HG03280 (cell line): ENCODE measurements around the gene ANGPTL4.
"Not testable (repeated sequence)": the region's sequence is repeated elsewhere in the genome, so short reads cannot be mapped to it uniquely, and the experiment has no call there.

Experiments used
- ATAC-seq: cut with Tn5 transposase; IDR thresholded peaks from one replicate; pipeline ENCODE4 v1.9.1; 2021; ENCODE audit warnings: mild to moderate bottlenecking, moderate library complexity; ENCODE audit not compliant: unreplicated experiment

Gene ANGPTL4

DNA sequence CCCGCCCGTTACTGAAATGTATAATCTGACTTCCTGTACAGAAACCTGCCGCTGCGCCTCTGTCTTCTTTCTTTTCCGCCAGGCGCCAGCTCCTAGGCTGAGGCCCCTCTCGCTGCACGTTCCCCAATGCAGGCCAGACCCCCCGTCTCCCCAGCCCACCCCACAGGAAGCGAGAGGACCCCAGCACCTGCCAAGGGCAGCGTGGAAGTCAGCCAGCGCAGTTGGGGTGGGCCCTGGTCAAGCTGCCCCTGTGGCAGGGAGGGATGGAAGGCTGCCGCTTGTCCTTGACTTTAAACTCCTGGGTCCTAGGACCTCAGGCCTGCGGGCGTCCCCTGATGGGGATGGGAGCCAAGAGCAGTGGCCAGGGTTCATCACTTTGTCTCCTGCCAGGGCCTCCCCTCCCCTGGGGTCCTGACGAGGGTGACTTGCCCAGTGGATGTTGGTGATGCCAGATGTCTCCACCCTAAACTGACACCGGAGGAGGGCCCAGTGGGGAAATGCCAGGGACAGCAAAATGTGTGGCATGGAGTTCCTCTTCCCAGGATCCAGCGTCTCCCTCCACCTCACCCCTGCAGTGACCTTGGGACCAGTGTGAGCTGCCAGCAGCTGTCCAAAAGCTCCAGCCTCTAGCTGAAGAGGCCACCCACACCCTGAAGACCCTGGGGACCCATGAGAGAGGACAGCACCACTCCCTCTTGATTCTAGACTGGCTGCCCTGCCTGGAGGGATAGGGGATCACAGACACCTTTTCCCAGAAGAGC lies 40.6 kb downstream of the ANGPTL4 start:
- no peak for ATAC-seq

DNA sequence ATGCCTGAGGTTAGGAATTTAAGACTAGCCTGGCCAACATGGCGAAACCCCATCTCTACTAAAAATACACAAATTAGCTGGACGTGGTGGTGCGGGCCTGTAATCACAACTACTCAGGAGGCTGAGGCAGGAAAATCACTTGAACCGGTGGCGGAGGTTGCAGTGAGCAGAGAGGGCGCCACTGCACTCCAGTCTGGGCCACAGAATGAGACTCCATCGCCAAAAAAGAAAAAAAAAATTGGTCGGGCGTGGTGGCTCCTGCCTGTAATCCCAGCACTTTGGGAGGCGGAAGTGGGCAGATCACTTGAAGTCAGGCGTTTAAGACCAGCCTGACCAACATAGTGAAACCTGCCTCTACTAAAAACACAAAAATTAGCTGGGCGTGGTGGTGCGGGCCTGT lies 46.8 kb downstream of the ANGPTL4 start:
- ATAC-seq: not testable (repeated sequence)

DNA sequence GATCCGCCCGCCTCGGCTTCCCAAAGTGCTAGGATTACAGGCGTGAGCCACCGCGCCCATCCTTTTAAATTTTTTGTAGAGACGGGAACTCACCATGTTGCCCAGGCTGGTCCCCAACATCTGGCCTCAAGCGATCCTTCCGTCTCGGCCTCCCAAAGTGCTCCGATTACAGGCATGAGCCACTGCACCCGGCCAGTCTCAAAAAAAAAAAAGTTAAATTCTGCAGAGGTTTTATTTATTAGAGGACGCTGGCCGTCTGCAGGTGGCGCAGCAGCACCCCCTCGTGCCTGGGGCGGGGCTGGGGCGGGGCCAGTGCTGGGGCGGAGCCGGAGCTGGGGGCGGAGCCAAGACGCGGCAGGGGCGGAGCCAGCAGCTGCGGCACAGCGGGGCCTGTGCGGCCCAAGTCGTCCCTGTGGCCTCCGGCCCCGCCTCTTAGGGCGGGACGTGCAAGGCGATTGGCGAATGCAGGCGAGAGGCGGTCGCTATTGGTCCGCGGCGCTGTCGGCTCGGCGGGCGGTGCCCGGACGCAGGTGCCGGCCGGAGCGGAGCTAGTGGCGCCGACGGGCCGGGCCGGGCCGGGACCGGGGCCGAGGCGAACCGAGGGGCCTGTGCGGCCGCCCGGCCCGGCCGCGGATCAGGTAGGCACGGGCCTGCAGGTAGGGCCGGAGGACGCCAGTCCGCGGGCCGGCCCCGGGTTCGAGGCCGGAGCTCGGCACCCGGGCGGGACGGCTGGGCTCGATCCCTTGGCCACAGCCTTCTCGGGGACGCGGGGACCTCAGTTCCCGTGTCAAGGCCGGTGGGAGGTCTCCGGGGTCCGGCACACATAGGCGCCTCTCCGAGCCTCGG lies 49.1 kb downstream of the ANGPTL4 start, which contains the start of gene MARCHF2:
Gene MARCHF2, plus strand, starts transcription at position 523 of the 846 bp plus-strand sequence. CDS start 8,536 bp downstream, outside the sequence.
- ATAC-seq: peak; percentile 99

DNA sequence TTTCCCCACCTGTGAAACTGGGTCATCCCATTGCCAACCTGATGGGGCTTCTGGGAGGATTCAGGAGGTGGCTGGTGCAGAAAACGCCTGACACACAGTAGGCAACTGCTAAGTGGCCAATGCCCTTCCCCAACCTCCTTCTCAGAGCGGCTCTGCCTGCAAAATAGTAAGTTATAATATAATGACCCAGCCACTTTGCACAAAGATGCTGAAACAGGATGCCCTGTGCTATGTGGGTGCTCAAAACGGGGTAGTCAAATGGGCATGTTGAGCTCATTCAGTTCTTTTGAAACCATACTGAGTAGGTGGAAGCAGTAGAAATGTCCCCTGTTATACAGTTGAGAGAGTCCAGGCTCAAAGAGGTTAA lies 49.7 kb downstream of the ANGPTL4 start:
- no peak for ATAC-seq

DNA sequence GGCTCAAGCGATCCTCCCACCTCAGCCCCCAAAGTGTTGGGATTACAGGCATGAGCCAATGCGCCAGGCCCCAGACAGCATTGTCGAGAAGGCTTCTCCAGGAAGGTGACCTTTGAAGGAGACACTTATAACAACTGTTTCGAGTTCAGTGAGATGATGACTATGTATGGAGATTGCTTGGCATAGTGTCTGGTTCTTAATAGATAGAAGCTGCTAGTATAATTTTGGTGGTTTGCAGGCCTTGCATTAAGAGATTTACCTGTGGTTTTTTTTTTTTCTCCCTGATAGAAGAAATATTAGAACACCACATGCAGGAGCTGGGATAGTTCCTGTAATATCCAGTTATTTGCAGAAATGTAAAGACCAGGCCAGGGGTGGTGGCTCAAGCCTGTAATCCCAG lies 52.8 kb downstream of the ANGPTL4 start:
- no peak for ATAC-seq

DNA sequence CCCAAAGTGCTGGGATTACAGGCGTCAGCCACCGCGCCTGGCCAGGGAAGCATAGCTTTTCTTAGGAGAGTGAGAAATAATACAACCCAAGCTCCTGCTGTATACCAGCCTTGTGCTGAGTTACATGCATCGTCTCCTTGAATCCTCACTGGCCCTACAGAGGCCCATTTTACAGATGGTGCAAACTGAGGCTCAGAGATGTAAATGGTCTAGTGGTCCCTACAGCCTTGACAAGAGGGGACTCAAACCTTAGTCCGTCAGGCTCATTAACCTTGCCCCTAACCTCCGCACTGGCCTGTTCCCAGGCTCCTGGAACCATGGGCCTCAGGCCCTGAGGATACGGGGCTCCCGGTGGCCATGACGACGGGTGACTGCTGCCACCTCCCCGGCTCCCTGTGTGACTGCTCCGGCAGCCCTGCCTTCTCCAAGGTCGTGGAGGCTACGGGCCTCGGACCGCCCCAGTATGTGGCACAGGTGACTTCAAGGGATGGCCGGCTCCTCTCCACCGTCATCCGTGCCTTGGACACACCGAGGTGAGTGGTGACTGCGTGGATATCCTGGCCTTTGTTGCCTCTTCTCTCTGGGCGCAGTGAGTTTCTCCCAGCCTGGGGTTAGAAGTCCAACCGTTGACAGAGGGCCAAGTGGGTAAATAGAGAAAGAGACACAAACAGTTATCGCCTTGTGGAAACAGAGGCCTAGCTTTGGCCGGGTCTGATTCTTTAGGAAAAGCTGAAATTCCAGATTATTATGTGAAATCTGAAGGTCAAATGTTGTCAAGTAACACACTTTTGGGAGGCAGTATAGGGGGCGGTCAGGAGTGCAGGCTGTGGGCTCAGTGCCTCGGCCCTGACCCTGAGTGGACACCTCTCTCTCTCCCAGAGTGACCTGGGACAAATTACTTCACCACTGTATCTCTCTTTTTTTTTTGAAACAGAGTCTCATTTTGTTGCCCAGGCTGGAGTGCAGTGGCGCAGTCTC lies 57.8 kb downstream of the ANGPTL4 start:
- ATAC-seq: no peak

DNA sequence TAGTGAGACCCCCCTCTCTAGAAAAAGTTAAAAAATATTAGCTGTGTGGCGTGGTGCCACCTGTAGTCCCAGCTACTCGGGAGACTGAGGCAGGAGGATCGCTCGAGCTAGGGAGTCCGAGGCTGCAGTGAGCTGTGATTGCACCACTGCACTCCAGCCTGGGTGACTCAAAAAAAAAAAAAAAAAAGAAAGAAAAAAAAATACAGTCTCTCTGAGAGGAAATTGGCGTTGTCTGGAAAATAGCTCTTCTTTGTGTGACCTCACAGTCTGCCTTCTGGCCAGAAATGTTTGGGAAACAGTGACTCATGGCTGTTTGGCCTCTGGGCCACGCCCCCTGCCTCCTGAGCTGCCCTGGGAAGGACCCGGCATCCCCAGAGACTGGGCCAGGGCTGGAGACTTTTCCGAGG lies 59.9 kb downstream of the ANGPTL4 start:
- ATAC-seq: no peak
